GM10266 (cell line): ENCODE measurements around the gene NCAM2.

Source experiments
- DNase-seq: peaks from one replicate; pipeline ENCODE4 v3.0.0; 2012; ENCODE audit errors: extremely low spot score
- TF ChIP-seq, protein P1 (sequence below): IDR thresholded peaks from 2 replicates; pipeline ENCODE4 v1.5.1; 2012; ENCODE audit warnings: mild to moderate bottlenecking, low read depth; ENCODE audit not compliant: control insufficient read depth, insufficient read depth; ENCODE audit errors: missing control alignments

Gene NCAM2

DNA sequence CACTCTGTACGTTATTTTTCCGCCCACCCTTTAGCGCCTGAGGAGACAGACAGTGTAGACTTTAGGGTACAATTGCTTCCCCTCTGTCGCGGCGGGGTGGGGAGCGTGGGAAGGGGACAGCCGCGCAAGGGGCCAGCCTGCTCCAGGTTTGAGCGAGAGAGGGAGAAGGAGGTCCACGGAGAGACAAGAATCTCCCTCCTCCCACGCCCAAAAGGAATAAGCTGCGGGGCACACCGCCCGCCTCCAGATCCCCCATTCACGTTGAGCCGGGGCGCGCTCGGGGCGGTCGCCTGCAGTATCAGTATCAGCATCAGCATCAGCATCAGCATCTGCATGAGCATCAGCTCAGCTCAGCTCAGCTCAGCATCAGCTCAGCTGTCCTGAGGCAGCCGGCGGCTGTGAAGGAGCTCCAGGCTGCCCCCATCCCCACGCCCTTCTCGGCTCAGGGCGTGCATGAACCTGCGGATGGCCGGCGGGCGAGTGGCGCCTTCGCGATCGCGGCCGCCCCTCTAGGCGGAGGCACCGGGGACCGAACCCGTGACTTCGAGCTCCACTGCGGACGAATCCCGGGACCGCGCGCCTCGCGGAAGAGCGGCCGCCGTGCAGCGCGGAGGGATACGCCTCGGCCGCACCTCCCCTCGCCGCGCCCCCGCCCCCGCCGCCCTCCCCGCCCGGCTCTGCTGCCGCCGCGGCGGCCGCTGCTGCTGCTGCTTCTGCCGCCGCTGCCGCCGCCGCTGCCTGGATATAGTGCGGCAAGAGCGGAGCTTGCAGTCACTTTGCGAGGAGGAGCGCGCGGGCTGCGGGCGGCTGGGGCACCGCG is at the start of gene NCAM2:
TSS of gene NCAM2 (plus strand) at position 774 of the 820 bp plus-strand sequence.
- DNase-seq, result peak; percentile 17
- TF ChIP-seq, protein P1, sequence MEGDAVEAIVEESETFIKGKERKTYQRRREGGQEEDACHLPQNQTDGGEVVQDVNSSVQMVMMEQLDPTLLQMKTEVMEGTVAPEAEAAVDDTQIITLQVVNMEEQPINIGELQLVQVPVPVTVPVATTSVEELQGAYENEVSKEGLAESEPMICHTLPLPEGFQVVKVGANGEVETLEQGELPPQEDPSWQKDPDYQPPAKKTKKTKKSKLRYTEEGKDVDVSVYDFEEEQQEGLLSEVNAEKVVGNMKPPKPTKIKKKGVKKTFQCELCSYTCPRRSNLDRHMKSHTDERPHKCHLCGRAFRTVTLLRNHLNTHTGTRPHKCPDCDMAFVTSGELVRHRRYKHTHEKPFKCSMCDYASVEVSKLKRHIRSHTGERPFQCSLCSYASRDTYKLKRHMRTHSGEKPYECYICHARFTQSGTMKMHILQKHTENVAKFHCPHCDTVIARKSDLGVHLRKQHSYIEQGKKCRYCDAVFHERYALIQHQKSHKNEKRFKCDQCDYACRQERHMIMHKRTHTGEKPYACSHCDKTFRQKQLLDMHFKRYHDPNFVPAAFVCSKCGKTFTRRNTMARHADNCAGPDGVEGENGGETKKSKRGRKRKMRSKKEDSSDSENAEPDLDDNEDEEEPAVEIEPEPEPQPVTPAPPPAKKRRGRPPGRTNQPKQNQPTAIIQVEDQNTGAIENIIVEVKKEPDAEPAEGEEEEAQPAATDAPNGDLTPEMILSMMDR, result no peak

DNA sequence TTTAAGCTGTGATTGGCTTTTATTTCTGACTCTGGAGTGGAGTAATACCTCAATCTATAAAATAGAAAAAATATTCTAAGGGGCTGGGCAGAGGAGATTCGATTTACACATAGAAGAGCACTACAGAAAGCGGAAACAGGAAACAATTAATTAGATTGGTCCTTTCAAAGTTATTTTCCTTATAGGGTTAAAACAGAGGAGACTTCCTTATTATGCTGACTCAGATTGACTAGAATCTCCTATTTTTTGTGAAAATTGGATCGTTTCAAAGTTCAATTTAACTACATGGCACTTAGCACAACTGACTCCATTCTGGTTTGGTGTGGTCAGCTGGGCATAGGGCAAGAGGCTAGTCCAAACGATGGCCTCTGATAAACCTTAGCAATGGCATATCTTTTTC is 48.3 kb upstream of the NCAM2 start:
- TF ChIP-seq, protein P1, result no peak
- no peak for DNase-seq

DNA sequence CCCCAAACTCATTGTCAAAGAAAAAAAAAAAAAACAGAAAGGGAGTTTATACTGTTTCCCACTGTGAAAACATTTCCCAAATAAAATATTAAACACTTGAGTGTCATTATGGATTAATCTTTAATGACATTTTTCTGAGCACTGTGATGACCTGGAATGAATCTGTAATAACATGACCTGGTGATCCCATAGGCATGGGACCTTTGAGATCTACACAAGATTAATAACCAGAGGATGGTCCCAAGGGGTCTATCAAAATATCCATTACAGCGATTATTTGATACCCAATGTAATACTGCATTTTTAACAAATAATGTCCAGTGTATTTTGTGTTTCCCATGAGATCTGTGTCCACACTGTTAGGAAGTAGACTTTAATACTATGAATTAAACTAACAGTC is 32.4 kb upstream of the NCAM2 start:
- TF ChIP-seq, protein P1, result no peak
- no peak for DNase-seq

DNA sequence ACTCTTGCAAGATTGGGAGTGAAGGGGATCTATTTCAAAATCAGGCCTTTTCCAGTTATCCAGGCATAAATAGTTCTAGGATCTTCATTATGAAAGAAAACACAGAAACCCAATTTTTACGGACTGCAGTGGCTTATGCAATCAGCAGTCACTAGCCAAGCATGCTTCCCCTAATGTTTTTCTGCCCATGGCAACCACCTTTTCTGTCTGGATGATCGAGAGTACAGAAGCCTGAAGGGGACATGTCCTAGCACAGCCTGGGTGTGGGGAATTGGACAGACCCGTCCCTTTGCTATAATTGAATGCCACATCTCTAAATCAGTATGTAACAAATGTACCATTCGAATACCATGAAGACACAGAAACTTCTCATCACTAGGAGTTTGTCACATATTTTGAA is 29.8 kb upstream of the NCAM2 start:
- TF ChIP-seq, protein P1, result no peak
- DNase-seq, result no peak

DNA sequence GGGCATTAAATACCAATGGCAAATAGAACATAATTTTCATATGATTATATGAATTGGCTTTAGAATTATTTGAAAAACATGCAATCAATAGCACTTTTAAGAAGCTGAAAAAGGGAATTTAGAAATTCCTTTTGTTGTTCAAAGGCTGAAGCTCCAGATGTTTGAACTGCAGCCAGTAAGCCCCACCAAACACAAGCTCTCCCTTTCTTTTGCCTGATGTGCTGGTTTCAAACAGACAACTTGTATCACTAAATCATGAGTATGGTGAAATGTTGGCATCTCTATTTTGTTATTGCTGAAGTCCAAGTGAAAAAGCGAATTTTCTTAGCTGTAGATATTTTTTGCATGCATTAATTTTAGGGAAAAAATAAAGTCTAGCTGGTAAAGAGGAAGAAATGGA is 27.5 kb upstream of the NCAM2 start:
- DNase-seq, result no peak

DNA sequence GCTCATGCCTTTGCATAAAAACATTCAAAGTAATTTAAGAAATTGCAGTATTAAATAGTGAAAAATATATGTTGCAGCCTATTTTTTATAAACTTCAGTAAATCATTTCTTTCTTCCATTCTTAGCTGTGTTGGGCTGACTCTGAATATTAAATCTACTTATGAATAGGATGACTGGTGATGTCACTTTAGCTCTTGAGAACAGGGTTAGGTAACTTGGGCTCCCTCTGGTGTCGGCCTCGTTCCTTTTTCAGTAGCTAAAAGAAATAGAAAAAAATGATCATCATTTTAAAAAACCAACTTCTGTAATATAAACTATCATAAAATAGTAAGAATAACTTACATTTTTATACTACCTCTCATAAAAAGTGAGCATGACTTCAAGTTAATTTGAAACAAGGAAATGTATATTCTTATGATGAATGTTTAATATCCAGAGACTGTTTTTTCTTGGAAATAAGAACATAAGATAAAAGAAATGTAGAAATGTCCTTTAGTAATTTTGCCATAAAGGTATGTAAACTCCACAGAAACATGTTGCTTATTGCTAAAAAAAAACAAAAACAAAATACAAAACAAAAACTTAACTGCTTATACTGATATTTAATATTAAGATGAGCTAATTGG is 26.8 kb upstream of the NCAM2 start:
- TF ChIP-seq, protein P1, result peak; percentile 20

More for the DNA sequence above, 27.5 kb upstream of the NCAM2 start:
- TF ChIP-seq, protein P1, result no peak

DNA sequence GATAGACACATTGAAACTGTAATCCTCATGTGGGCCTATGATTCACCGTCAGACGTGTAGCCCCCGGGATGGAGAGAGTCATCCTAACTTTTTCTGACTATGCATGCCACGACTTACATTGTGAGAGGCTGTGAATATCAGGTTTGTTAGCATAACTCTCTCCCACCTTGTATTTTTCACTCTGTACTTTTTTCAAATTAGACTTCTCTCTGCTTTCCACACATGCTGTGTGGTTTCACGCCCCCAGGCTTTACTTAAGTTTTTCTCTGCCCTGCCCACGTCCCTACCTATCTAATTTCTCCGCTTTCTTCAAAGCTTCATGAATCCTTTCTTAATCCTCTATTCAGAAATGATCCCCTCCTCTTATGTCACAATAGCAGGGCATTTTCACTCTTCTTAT is 3.4 kb upstream of the NCAM2 start:
- TF ChIP-seq, protein P1, result no peak
- DNase-seq, result no peak

More for the DNA sequence above, 26.8 kb upstream of the NCAM2 start:
- no peak for DNase-seq
